GM12878 (cell line): Measurements from ENCODE around the gene ZBED3. TPM values are rescaled to one million over a fixed set of nuclear protein-coding genes. Genes with fewer than 3 reads are reported as not detected.

Source experiments
- ATAC-seq: fragments of 200-7000 bp; cut with Tn5 transposase; 3 replicates; pipeline ENCODE4 v1.9.1; 2020; ENCODE audit warnings: mild to moderate bottlenecking, moderate library complexity
- BruUV-seq: library from RNA; stranded (reverse); fragments of 400-500 nt; replicated peaks from 2 replicates; lab custom pipeline; 2021; lab: Mats Ljungman, UMichigan
- CTCF ChIA-PET: fragments of 300-600 bp; sonication (Branson Sonifier 250); formaldehyde crosslinking; extraction: SDS; loops from one replicate; lab custom pipeline; 2021; ENCODE audit warnings: inconsistent platforms; lab: Yijun Ruan, JAX
- POLR2A ChIA-PET: fragments of 350-600 bp; formaldehyde crosslinking; extraction: SDS; loops from one replicate; lab custom pipeline; 2021; ENCODE audit warnings: inconsistent platforms; lab: Charles Lee
- RAD21 ChIA-PET: fragments of 300-600 bp; sonication (Branson Sonifier 250); formaldehyde crosslinking; loops from one replicate; lab custom pipeline; 2023; ENCODE audit warnings: antibody characterized with exemption; ENCODE audit not compliant: unreplicated experiment; lab: Charles Lee
- SMC1A ChIA-PET: fragments of 300-600 bp; sonication (Branson Sonifier 250); formaldehyde crosslinking; loops from one replicate; lab custom pipeline; 2023; ENCODE audit not compliant: unreplicated experiment, uncharacterized antibody; lab: Charles Lee
- DNase-seq: peaks from one replicate; pipeline ENCODE4 v3.0.0-alpha.2; 2011; ENCODE audit warnings: low read depth, low spot score
- FAIRE-seq: peaks from 3 replicates; lab custom pipeline; 2011; peaks lifted over from hg19 to GRCh38; lab: Jason Lieb, UNC
- H2AFZ ChIP-seq: 2 replicates; pipeline ENCODE4 v1.6.0; 2011; ENCODE audit warnings: low read depth, low read length, control low read depth; ENCODE audit not compliant: control insufficient read depth
- H3K27ac ChIP-seq: 2 replicates; pipeline ENCODE4 v1.5.1; 2011; ENCODE audit warnings: control low read depth; ENCODE audit not compliant: control insufficient read depth, insufficient read depth
- H3K27me3 ChIP-seq, 2 experiments: replicated peaks in 1 of 2; 2 replicates each; pipeline versions ENCODE4 v1.6.0 to v1.6.1; 2011; ENCODE audit warnings: low read length in 1 of 2; ENCODE audit not compliant: control insufficient read depth in 2 of 2, insufficient read depth in 2 of 2
- H3K36me3 ChIP-seq, 2 experiments: 2 replicates each; pipeline ENCODE4 v1.5.1; 2011; ENCODE audit warnings: low read length in 1 of 2; ENCODE audit not compliant: control insufficient read depth in 2 of 2, insufficient read depth in 2 of 2
- H3K4me1 ChIP-seq: 2 replicates; pipeline ENCODE4 v1.6.1; 2011; ENCODE audit warnings: mild to moderate bottlenecking, low read length, moderate library complexity, mixed read lengths; ENCODE audit not compliant: control insufficient read depth, insufficient read depth
- H3K4me2 ChIP-seq: 2 replicates; pipeline ENCODE4 v1.6.0; 2011; ENCODE audit warnings: control low read depth; ENCODE audit not compliant: control insufficient read depth, insufficient read depth
- H3K4me3 ChIP-seq: fragments of 200-600 bp; sonication (generic); 2 replicates; pipeline ENCODE4 v1.5.1; 2016
- H3K79me2 ChIP-seq: 2 replicates; pipeline ENCODE4 v1.6.0; 2011; ENCODE audit warnings: low read length; ENCODE audit not compliant: control insufficient read depth, insufficient read depth
- H3K9ac ChIP-seq: 2 replicates; pipeline ENCODE4 v1.8.0; 2011; ENCODE audit warnings: low read length, control low read depth, mixed read lengths; ENCODE audit not compliant: control insufficient read depth, insufficient read depth
- H3K9me3 ChIP-seq: replicated peaks from 3 replicates; pipeline ENCODE4 v1.5.1; 2011; ENCODE audit warnings: mild to moderate bottlenecking, low read length; ENCODE audit not compliant: control insufficient read depth, insufficient read depth
- H4K20me1 ChIP-seq: 2 replicates; pipeline ENCODE4 v1.6.0; 2011; ENCODE audit not compliant: control insufficient read depth, insufficient read depth
- ATF2 ChIP-seq: IDR thresholded peaks from 2 replicates; pipeline ENCODE4 v1.6.1; 2012; ENCODE audit warnings: low read length, inconsistent platforms
- CBFB ChIP-seq: IDR thresholded peaks from 2 replicates; pipeline ENCODE4 v1.6.1; 2016; ENCODE audit warnings: antibody characterized with exemption, low read depth
- CREM ChIP-seq: IDR thresholded peaks from 2 replicates; pipeline ENCODE4 v1.6.1; 2014; ENCODE audit warnings: antibody characterized with exemption, low read depth
- GABPA ChIP-seq: IDR thresholded peaks from 2 replicates; pipeline ENCODE4 v1.6.1; 2014; ENCODE audit warnings: antibody characterized with exemption, low read depth, mild to moderate bottlenecking, inconsistent platforms
- HDGF ChIP-seq: fragments of 450-650 bp; IDR thresholded peaks from 2 replicates; pipeline ENCODE4 v1.6.1; 2016; ENCODE audit warnings: antibody characterized with exemption
- KAT2A ChIP-seq: conservative IDR thresholded peaks from 2 replicates; pipeline ENCODE4 v1.6.1; 2011; ENCODE audit warnings: low read depth, low read length; ENCODE audit not compliant: control insufficient read depth
- MAX ChIP-seq: IDR thresholded peaks from 2 replicates; pipeline ENCODE4 v1.6.1; 2012; ENCODE audit warnings: low read depth, low read length, improper control_type of control experiment
- MEF2B ChIP-seq: fragments of 450-650 bp; IDR thresholded peaks from 2 replicates; pipeline ENCODE4 v1.6.1; 2018; ENCODE audit warnings: mild to moderate bottlenecking, moderate library complexity; ENCODE audit not compliant: partially characterized antibody, poor library complexity, severe bottlenecking
- MYB ChIP-seq: fragments of 150-350 bp; IDR thresholded peaks from 2 replicates; pipeline ENCODE4 v1.6.1; 2014; ENCODE audit warnings: mild to moderate bottlenecking, low read depth, low read length, borderline replicate concordance
- NBN ChIP-seq: fragments of 450-650 bp; IDR thresholded peaks from 2 replicates; pipeline ENCODE4 v1.6.1; 2016
- PAX8 ChIP-seq: fragments of 450-650 bp; IDR thresholded peaks from 2 replicates; pipeline ENCODE4 v1.6.1; 2017; ENCODE audit warnings: mild to moderate bottlenecking, moderate library complexity
- RAD51 ChIP-seq: fragments of 450-650 bp; IDR thresholded peaks from 2 replicates; pipeline ENCODE4 v1.6.1; 2016; ENCODE audit warnings: moderate library complexity, mild to moderate bottlenecking, inconsistent platforms
- REST ChIP-seq: IDR thresholded peaks from 2 replicates; pipeline ENCODE4 v1.6.1; 2012; ENCODE audit warnings: mild to moderate bottlenecking, low read depth, low read length
- SREBF2 ChIP-seq: IDR thresholded peaks from 2 replicates; pipeline ENCODE4 v1.6.1; 2012; ENCODE audit warnings: mild to moderate bottlenecking, low read length
- YY1 ChIP-seq: IDR thresholded peaks from 2 replicates; pipeline ENCODE4 v1.6.1; 2011; ENCODE audit warnings: low read depth, mild to moderate bottlenecking, low read length
- ZBTB11 ChIP-seq: fragments of 450-650 bp; formaldehyde crosslinking; IDR thresholded peaks from 2 replicates; pipeline ENCODE4 v1.5.0; 2022; ENCODE audit warnings: mild to moderate bottlenecking, missing genetic modification characterization
- ZNF24 ChIP-seq: fragments of 450-650 bp; IDR thresholded peaks from 2 replicates; pipeline ENCODE4 v1.6.1; 2017; ENCODE audit warnings: antibody characterized with exemption, mild to moderate bottlenecking
- WGBS: methylation state at CpG from one replicate; pipeline ENCODE4 v1.1.6; 2016; ENCODE audit warnings: low lambda C conversion rate; ENCODE audit not compliant: insufficient replicate concordance, insufficient coverage; ENCODE audit errors: missing lambda C conversion rate; 5-methylcytosine and 5-hydroxymethylcytosine counted together
- in situ Hi-C: fragments of 300-500 bp; cut with MboI; formaldehyde crosslinking; loops from 9 replicates; pipeline ENCODE4 v1.14.3; 2018; ENCODE audit warnings: mixed read lengths
- intact Hi-C: fragments of 100-400 bp; cut with micrococcal nuclease; formaldehyde crosslinking; loops from one replicate; pipeline ENCODE4 v1.14.2; 2022; ENCODE audit not compliant: unreplicated experiment
- polyA plus RNA-seq, 11 experiments: library from polyadenylated mRNA; depleted of rRNA in 4 of 11; unstranded in 6 of 11; stranded (reverse) in 5 of 11; fragments of >200 nt; fragmentation: Nextera tagmentation in 4 of 11; fragmentation: Illumina TruSeq in 1 of 11; extraction: Ambion mirVana in 4 of 11; extraction: Trizol in 1 of 11; gene quantifications; 1 replicate in 1 of 11; 2 replicates in 10 of 11; pipeline versions ENCODE4 v1.2.1 to v1.2.3, GENCODE V29; 2011 to 2016; ENCODE audit warnings: inconsistent platforms in 2 of 11, missing spikeins in 2 of 11, low read depth in 1 of 11
- total RNA-seq, 4 experiments: library from RNA; depleted of rRNA in 3 of 4; stranded (reverse); fragments of >200 nt in 3 of 4; fragmentation: Illumina TruSeq in 1 of 4; extraction: Trizol in 1 of 4; gene quantifications; 2 replicates each; pipeline versions ENCODE4 v1.2.1 to v1.2.3, GENCODE V29; 2013 to 2021

The ZBED3 gene
- total and polyA plus RNA-seq, 10 of the 15 experiments (the other 5 are each of a cell fraction or from before 2014, with no cell fraction given), result 1.0 to 16.9 (median 2.5) TPM

GRCh38 chr5:77033338-77033737, 53.7 kb downstream of the ZBED3 start:
- in situ Hi-C loops, result no loop called here
- CTCF ChIA-PET, result interaction anchor here (1.2 kb wide), 2 partner anchors 50 to 107 kb away, joined by 3 to 4 read pairs; no protein-coding TSS in a partner anchor
- H3K79me2 ChIP-seq, result peaks cover 20% of the 10 kb centered on the region
- TF ChIP-seq NBN, result no peak
- no peak for TF ChIP-seq MAX
- TF ChIP-seq GABPA, result no peak
- TF ChIP-seq PAX8, result no peak
- no peak for TF ChIP-seq RAD51
- no peak for TF ChIP-seq ATF2
- TF ChIP-seq YY1, result no peak
- TF ChIP-seq MEF2B, result no peak
- no peak for TF ChIP-seq KAT2A
- TF ChIP-seq CREM, result no peak
- TF ChIP-seq REST, result no peak
- no peak for TF ChIP-seq HDGF
- TF ChIP-seq SREBF2, result no peak
- no peak for TF ChIP-seq ZBTB11 (CRISPR knock-in tag)
- no peak for TF ChIP-seq MYB
- TF ChIP-seq ZNF24, result no peak
- TF ChIP-seq CBFB, result no peak

More at GRCh38 chr5:77033338-77033737, 53.7 kb downstream of the ZBED3 start:
- Histone ChIP-seq H3K4me2 (0 out of 2 replicates have a peak overlapping the region, but pooled peaks have one; percentile 42), H3K9me3 (peaks cover 11% of the 10 kb centered on the region; the same call in 2 of the 3 replicates), H3K4me3 (no peak overlapping the region), H3K27ac (no peak overlapping the region), H4K20me1 (no peaks in the 10 kb centered on the region), H2AFZ (no peak overlapping the region), H3K4me1 (no peaks in the 10 kb centered on the region), H3K36me3 (peaks cover 0 to 4% of the 10 kb centered on the region in 2 experiments; a peak in 2 of 4 replicates), H3K9ac (no peak overlapping the region), H3K27me3 (no peaks in the 10 kb centered on the region)
- POLR2A ChIA-PET, result no interaction called here
- FAIRE-seq (no peak), DNase-seq (no peak), ATAC-seq (no peak)
- WGBS, result 92% methylated on average over 5 of the region's 5 CpGs
- SMC1A ChIA-PET, result no interaction called here
- BruUV-seq, result no TSS peak
- RAD21 ChIA-PET, result no interaction called here
- intact Hi-C loops, result no loop called here
